Measurements from ENCODE around the gene TNF. TPM values are rescaled to one million over a fixed set of nuclear protein-coding genes. Genes with fewer than 3 reads are reported as not detected.

The TNF gene
- polyA plus RNA-seq, 1 experiment: not detected

DNA sequence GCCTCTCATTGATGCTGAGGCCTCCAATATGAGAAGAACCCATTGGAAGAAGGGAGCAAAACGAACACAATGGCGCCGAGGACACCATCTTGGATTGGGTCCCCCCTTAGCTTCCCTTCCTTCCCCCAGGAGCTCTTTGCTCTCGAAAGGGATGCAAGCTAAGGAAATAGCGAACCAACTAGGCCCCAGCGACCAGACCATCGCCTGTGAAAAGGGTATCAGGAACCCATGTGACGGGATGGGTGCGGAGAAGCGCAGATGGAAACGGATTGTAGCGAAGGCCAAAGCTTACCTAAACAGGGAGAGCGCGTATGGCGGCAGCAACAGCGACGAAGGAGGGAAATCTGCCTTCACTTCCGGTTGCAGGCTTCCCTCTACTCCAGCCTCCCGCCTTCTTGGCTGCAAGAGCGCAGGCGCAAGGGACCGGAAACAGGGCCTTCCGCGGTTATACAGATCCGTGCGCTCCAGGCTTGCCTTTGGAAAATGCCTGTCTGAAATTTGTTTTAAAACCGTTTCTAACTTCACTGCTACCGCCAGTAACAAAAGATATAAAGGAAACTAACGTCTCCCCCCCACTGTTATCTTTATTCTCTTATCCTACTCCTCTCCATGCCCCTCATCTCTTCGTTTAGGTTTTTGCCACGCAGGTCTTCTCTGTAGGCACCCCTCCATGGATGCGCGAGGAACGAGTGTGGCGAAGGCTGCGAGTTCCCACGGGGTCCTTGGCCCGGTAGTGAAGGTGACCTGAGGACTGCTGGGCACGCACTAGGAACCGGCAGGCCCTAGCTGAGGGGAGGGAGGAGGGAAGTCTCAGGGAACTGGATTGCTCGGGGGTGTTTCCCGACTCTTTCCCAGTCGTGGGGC lies 33.5 kb upstream of the TNF start, which contains the start of gene DDX39B:
DDX39B (minus strand) TSS at position 346 of the 864 bp plus-strand sequence. CDS start 1,471 bp downstream, outside the sequence.
- ChIA-PET CTCF (interaction anchor here (0.7 to 14.1 kb wide), 5 partner anchors 39 to 863 kb away, joined by 3 to 388 read pairs (median 5); partner anchors contain the start of gene NCR3), POLR2A (interaction anchor here (1.0 to 2.2 kb wide), 8 partner anchors 10 to 79 kb away, joined by 3 to 24 read pairs (median 5); partner anchors contain the start of gene MCCD1)
- Histone ChIP-seq H3K27me3 (ENCODE audit: control insufficient read depth, insufficient read depth, low read length) (no peaks in the 10 kb centered on the region), H3K9me3 (ENCODE audit: control insufficient read depth, insufficient read depth, low read length) (no peaks in the 10 kb centered on the region), H3K4me3 (ENCODE audit: low read depth, low read length) (peak within 1 kb of the TSS; percentile 92), H3K27ac (ENCODE audit: low read depth, low read length) (peak within 1 kb of the TSS; percentile 95)
- DNase-seq (ENCODE audit: low read depth, low spot score): peak; percentile 93
- no peak for TF ChIP-seq CTCF (IDR thresholded peaks at IDR 0.05; ENCODE audit: low read depth, low read length)

GRCh38 chr6:31543639-31544038 lies 31.7 kb upstream of the TNF start:
- CTCF ChIA-PET: interaction anchor here (1.0 to 14.1 kb wide), 2 partner anchors 37 to 54 kb away, joined by 4 to 388 read pairs; partner anchors contain the start of gene NCR3

DNA sequence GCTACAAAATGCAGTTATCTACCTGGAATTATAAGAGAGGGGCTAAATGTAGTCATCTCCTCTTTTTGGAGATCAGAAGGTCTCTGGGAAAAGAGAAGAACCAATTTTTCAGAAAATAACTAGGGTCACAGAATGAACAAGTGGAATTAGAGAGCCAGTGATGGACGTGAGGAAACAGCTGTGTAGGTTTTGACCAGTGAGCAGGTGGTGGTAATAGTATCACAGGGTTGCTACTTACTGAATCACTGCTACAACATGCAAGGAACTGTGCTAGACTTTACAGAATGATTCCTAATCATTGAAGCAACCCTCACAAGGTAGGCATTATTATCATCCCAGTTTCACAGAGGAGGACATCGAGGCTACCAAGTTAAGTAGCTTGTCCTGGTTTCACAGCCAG lies 30.7 kb upstream of the TNF start:
- Histone ChIP-seq H3K4me3 (ENCODE audit: low read depth, low read length) (no peak overlapping the region), H3K27me3 (ENCODE audit: control insufficient read depth, insufficient read depth, low read length) (no peaks in the 10 kb centered on the region), H3K27ac (ENCODE audit: low read depth, low read length) (no peak overlapping the region), H3K9me3 (ENCODE audit: control insufficient read depth, insufficient read depth, low read length) (peaks cover 3% of the 10 kb centered on the region; the same call in 1 of the 2 replicates)
- no peak for DNase-seq (ENCODE audit: low read depth, low spot score)
- CTCF ChIA-PET: interaction anchor here (0.5 to 14.1 kb wide), 2 partner anchors 52 to 53 kb away, joined by 3 to 388 read pairs; partner anchors contain the start of gene NCR3
- POLR2A ChIA-PET: no interaction called here
- TF ChIP-seq CTCF (IDR thresholded peaks at IDR 0.05; ENCODE audit: low read depth, low read length): no peak

More at GRCh38 chr6:31543639-31544038, 31.7 kb upstream of the TNF start:
- H3K4me3 ChIP-seq (ENCODE audit: low read depth, low read length): no peak overlapping the region
- peaks cover 3% of the 10 kb centered on the region; the same call in 1 of the 2 replicates for H3K9me3 ChIP-seq (ENCODE audit: control insufficient read depth, insufficient read depth, low read length)
- POLR2A ChIA-PET: no interaction called here
- DNase-seq (ENCODE audit: low read depth, low spot score): no peak
- H3K27me3 ChIP-seq (ENCODE audit: control insufficient read depth, insufficient read depth, low read length): no peaks in the 10 kb centered on the region
- no peak for TF ChIP-seq CTCF (IDR thresholded peaks at IDR 0.05; ENCODE audit: low read depth, low read length)
- H3K27ac ChIP-seq (ENCODE audit: low read depth, low read length): no peak overlapping the region

- no peak overlapping the region; the same call in 1 of the 2 replicates for H3K4me3 ChIP-seq (ENCODE audit: low read depth, low read length)
- ChIA-PET CTCF (interaction anchor here (0.5 to 14.1 kb wide), 3 partner anchors 36 to 52 kb away, joined by 3 to 388 read pairs (median 31); partner anchors contain the start of genes LTB and NCR3), POLR2A (interaction anchor here (1.7 to 2.7 kb wide), 2 partner anchors 53 to 282 kb away, joined by 6 to 17 read pairs; partner anchors contain the start of gene HSPA1B)
- no peak for TF ChIP-seq CTCF (IDR thresholded peaks at IDR 0.05; ENCODE audit: low read depth, low read length)
- peaks cover 3% of the 10 kb centered on the region; the same call in 1 of the 2 replicates for H3K9me3 ChIP-seq (ENCODE audit: control insufficient read depth, insufficient read depth, low read length)
- H3K27ac ChIP-seq (ENCODE audit: low read depth, low read length): no peak overlapping the region
- DNase-seq (ENCODE audit: low read depth, low spot score): no peak
- H3K27me3 ChIP-seq (ENCODE audit: control insufficient read depth, insufficient read depth, low read length): no peaks in the 10 kb centered on the region
Measured at GRCh38 chr6:31545291-31545690, 30.1 kb upstream of the TNF start.
